K562 (cell line): ENCODE measurements around the gene U2AF1L4. TPM values are rescaled to one million over a fixed set of nuclear protein-coding genes. Genes with fewer than 3 reads are reported as not detected.

Source experiments
- ATAC-seq: fragments of 200-7000 bp; cut with Tn5 transposase; 3 replicates; pipeline ENCODE4 v1.9.1; 2020; ENCODE audit warnings: moderate library complexity
- BruUV-seq: library from RNA; stranded (reverse); fragments of 400-500 nt; replicated peaks from 2 replicates; lab custom pipeline; 2021; lab: Mats Ljungman, UMichigan
- CTCF ChIA-PET: fragments of 300-600 bp; formaldehyde crosslinking; extraction: SDS; loops from one replicate; lab custom pipeline; 2021; ENCODE audit warnings: low intra/inter-chr PET ratio; lab: Yijun Ruan, JAX
- POLR2A ChIA-PET: fragments of 300-600, 350-650 bp; sonication (Branson Sonifier 250); formaldehyde crosslinking; extraction: SDS; loops from one replicate; lab custom pipeline; 2021; ENCODE audit warnings: antibody characterized with exemption, inconsistent platforms; lab: Yijun Ruan, JAX
- DNase-seq, 4 experiments: peaks; one replicate each; pipeline versions ENCODE4 v3.0.0 to v3.0.0-alpha.2; 2011 to 2018; ENCODE audit warnings: low spot score in 3 of 4, mixed read lengths in 3 of 4; ENCODE audit errors: extremely low read depth in 1 of 4
- FAIRE-seq: peaks from 2 replicates; lab custom pipeline; 2011; peaks lifted over from hg19 to GRCh38; lab: Jason Lieb, UNC
- H2AFZ ChIP-seq: 2 replicates; pipeline ENCODE4 v1.6.0; 2011; ENCODE audit warnings: low read depth, low read length, control low read depth, inconsistent platforms
- H3K27ac ChIP-seq: fragments of 200-600 bp; 3 replicates; pipeline ENCODE4 v1.8.0; 2011; ENCODE audit warnings: low read depth, mild to moderate bottlenecking, control low read depth, inconsistent platforms, low read length, moderate library complexity, mixed read lengths; ENCODE audit errors: extremely low read depth
- H3K27me3 ChIP-seq, 2 experiments: fragments of 300-600 bp in 1 of 2; 2 replicates in 1 of 2; 3 replicates in 1 of 2; pipeline versions ENCODE4 v1.6.0 to v1.8.0; 2011; ENCODE audit warnings: inconsistent platforms in 2 of 2, low read length in 2 of 2, mild to moderate bottlenecking in 1 of 2, mixed read lengths in 1 of 2, moderate library complexity in 1 of 2; ENCODE audit not compliant: control insufficient read depth in 2 of 2, insufficient read depth in 2 of 2
- H3K36me3 ChIP-seq: fragments of 300-600 bp; 3 replicates; pipeline ENCODE4 v1.8.0; 2011; ENCODE audit warnings: mild to moderate bottlenecking, low read length, inconsistent platforms; ENCODE audit not compliant: control insufficient read depth, insufficient read depth
- H3K4me1 ChIP-seq, 2 experiments: fragments of 200-600 bp in 1 of 2; replicated peaks in 1 of 2; 2 replicates in 1 of 2; 3 replicates in 1 of 2; pipeline versions ENCODE4 v1.5.1 to v1.8.0; 2011; ENCODE audit warnings: inconsistent platforms in 2 of 2, low read length in 2 of 2, mild to moderate bottlenecking in 1 of 2, mixed read lengths in 1 of 2, moderate library complexity in 1 of 2; ENCODE audit not compliant: control insufficient read depth in 2 of 2, insufficient read depth in 2 of 2
- H3K4me2 ChIP-seq: 2 replicates; pipeline ENCODE4 v1.6.1; 2011; ENCODE audit warnings: low read length, control low read depth, inconsistent platforms, mixed read lengths; ENCODE audit not compliant: insufficient read depth
- H3K4me3 ChIP-seq: fragments of 200-600 bp; sonication (generic), shearing (Covaris generic); 2 replicates; pipeline ENCODE4 v1.5.1; 2016; ENCODE audit warnings: control low read depth, inconsistent platforms
- H3K79me2 ChIP-seq: fragments of 200-600 bp; 3 replicates; pipeline ENCODE4 v1.8.0; 2011; ENCODE audit warnings: low read length, inconsistent platforms; ENCODE audit not compliant: control insufficient read depth, insufficient read depth
- H3K9ac ChIP-seq, 2 experiments: 2 replicates each; pipeline versions ENCODE4 v1.6.0 to v1.6.1; 2011; ENCODE audit warnings: low read depth in 2 of 2, low read length in 2 of 2, control low read depth in 1 of 2, inconsistent platforms in 1 of 2, mild to moderate bottlenecking in 1 of 2, mixed read lengths in 1 of 2; ENCODE audit not compliant: insufficient read depth in 1 of 2
- H3K9me1 ChIP-seq: one replicate; pipeline ENCODE4 v1.6.0; 2011; ENCODE audit warnings: inconsistent platforms, mild to moderate bottlenecking, low read length, moderate library complexity; ENCODE audit not compliant: control insufficient read depth, insufficient read depth
- H3K9me3 ChIP-seq: replicated peaks from 2 replicates; pipeline ENCODE4 v1.5.1; 2011; ENCODE audit warnings: low read depth, low read length, inconsistent platforms; ENCODE audit not compliant: control insufficient read depth, insufficient read depth
- H4K20me1 ChIP-seq: replicated peaks from 2 replicates; pipeline ENCODE4 v1.6.1; 2011; ENCODE audit warnings: low read length, inconsistent platforms, mixed read lengths; ENCODE audit not compliant: control insufficient read depth, insufficient read depth
- IFI16 ChIP-seq: fragments of 250-450 bp; sonication (Bioruptor Pico); IDR thresholded peaks from 2 replicates; pipeline ENCODE4 v2.1.2; 2022; ENCODE audit warnings: mild to moderate bottlenecking, inconsistent platforms
- SREBF2 ChIP-seq: sonication (generic); formaldehyde crosslinking; IDR thresholded peaks from 2 replicates; pipeline ENCODE4 v1.4.0; 2020; ENCODE audit warnings: mild to moderate bottlenecking, missing genetic modification reagents
- TAF9B ChIP-seq: fragments of 450-650 bp; IDR thresholded peaks from 2 replicates; pipeline ENCODE4 v1.6.1; 2018; ENCODE audit warnings: mild to moderate bottlenecking; ENCODE audit not compliant: partially characterized antibody
- ZBTB7A ChIP-seq: IDR thresholded peaks from 2 replicates; pipeline ENCODE4 v1.6.1; 2011; ENCODE audit warnings: low read depth, mild to moderate bottlenecking, low read length, moderate library complexity, borderline replicate concordance; ENCODE audit not compliant: control insufficient read depth
- ZFPM2 ChIP-seq: fragments of 250-450 bp; sonication (Bioruptor Pico); IDR thresholded peaks from 2 replicates; pipeline ENCODE4 v1.5.1; 2022; ENCODE audit warnings: mild to moderate bottlenecking
- WGBS: fragments of 100-300 bp; shearing (Covaris generic); methylation state at CpG from one replicate; pipeline ENCODE4 v1.1.6; 2016; ENCODE audit warnings: low coverage, mixed read lengths; ENCODE audit not compliant: insufficient coverage; ENCODE audit errors: missing lambda C conversion rate; 5-methylcytosine and 5-hydroxymethylcytosine counted together
- in situ Hi-C: fragments of 300-500 bp; cut with MboI; formaldehyde crosslinking; loops from 4 replicates; pipeline ENCODE4 v1.15.0; 2018; ENCODE audit warnings: inconsistent platforms, mixed read lengths
- intact Hi-C: fragments of 100-400 bp; cut with micrococcal nuclease; formaldehyde crosslinking; loops from 2 replicates; pipeline ENCODE4 v1.14.2; 2022
- polyA plus RNA-seq, 8 experiments: library from polyadenylated mRNA; depleted of rRNA in 4 of 8; stranded (reverse) in 5 of 8; unstranded in 3 of 8; fragments of >200 nt; fragmentation: Nextera tagmentation in 2 of 8; fragmentation: Illumina TruSeq in 1 of 8; extraction: Ambion mirVana in 2 of 8; extraction: Trizol in 1 of 8; gene quantifications; 2 replicates each; pipeline versions ENCODE4 v1.2.1 to v1.2.3, GENCODE V29; 2011 to 2014; ENCODE audit warnings: inconsistent platforms in 1 of 8, missing spikeins in 1 of 8
- total RNA-seq, 7 experiments: library from RNA; depleted of rRNA in 6 of 7; stranded (reverse); fragments of >200 nt in 6 of 7; fragmentation: Illumina TruSeq in 2 of 7; extraction: Trizol in 2 of 7; gene quantifications; 2 replicates each; pipeline versions ENCODE4 v1.2.1 to v1.2.3, GENCODE V29; 2011 to 2021; ENCODE audit warnings: low replicate concordance in 1 of 7
- TF ChIP-seq, protein P1 (sequence below): fragments of 450-650 bp; formaldehyde crosslinking; IDR thresholded peaks from 2 replicates; pipeline ENCODE4 v1.4.0; 2020; ENCODE audit warnings: mild to moderate bottlenecking, moderate library complexity
- TF ChIP-seq, protein P2 (sequence below): sonication (generic); formaldehyde crosslinking; IDR thresholded peaks from 2 replicates; pipeline ENCODE4 v1.9.0; 2022; ENCODE audit warnings: mild to moderate bottlenecking, missing genetic modification reagents

U2AF1L4 gene
- total and polyA plus RNA-seq, 9 of the 15 experiments (the other 6 are each of a cell fraction or from before 2014, with no cell fraction given), result 8.4 to 19.5 (median 12.6) TPM

DNA sequence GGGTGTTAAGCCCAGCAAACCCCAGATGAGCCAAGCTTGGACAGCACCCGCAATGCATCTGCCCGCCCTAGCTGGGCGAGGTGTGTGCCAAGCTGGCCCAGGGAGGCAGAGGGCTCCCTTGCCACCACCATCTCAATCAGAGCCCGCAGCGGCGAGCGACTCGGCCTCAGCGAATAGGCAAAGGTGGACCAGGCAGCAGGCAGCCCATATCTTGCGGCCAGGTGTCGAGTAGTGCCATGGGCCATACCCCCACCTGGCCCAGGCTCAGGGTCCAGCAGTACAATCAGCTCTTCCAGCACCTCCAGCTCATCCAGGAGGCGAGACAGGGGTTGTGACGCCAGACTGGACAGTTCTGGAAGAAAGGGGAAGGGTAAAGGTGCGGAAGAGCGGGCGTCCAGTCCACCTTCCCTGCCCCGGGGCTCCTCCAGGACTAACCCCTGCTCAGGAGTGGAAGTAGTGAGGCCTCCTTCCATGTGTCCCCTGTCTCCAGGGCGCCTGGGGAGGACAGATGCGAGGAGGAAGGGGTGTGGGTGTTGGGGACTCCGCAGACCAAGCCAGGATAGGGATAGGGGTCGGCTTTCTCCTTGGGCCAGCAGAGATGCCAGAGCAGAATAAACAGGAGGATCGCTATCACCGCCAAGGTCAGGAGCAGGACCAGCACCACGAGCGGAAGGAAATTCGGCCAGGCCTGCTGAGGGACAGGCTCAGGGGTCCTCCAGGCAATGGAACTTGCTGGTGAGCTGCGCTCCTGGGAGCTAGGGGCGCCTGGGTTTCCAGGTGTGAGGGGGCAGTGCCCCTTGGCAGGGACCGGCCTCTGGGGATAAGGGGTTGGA lies 5.7 kb downstream of the U2AF1L4 start (continued):
- TF ChIP-seq, protein P1, sequence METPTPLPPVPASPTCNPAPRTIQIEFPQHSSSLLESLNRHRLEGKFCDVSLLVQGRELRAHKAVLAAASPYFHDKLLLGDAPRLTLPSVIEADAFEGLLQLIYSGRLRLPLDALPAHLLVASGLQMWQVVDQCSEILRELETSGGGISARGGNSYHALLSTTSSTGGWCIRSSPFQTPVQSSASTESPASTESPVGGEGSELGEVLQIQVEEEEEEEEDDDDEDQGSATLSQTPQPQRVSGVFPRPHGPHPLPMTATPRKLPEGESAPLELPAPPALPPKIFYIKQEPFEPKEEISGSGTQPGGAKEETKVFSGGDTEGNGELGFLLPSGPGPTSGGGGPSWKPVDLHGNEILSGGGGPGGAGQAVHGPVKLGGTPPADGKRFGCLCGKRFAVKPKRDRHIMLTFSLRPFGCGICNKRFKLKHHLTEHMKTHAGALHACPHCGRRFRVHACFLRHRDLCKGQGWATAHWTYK (CRISPR knock-in tag), result no peak
- TF ChIP-seq TAF9B (no peak), SREBF2 (CRISPR knock-in tag) (no peak), IFI16 (CRISPR knock-in tag) (no peak)
- TF ChIP-seq, all 486 proteins: peak for 7

- Histone ChIP-seq H4K20me1 (no peaks in the 10 kb centered on the region), H3K4me2 (no peak overlapping the region), H3K36me3 (peaks cover 67% of the 10 kb centered on the region; the same call in 2 of the 3 replicates), H3K4me1 (peaks cover 16 to 44% of the 10 kb centered on the region in 2 experiments; a peak in 4 of 5 replicates), H3K27me3 (no peaks in the 10 kb centered on the region)
- FAIRE-seq, result no peak
- POLR2A ChIA-PET, result interaction anchor here (2.3 to 2.7 kb wide), 2 partner anchors 11 to 14 kb away, joined by 18 to 19 read pairs; no protein-coding TSS in a partner anchor
- TF ChIP-seq, protein P2, sequence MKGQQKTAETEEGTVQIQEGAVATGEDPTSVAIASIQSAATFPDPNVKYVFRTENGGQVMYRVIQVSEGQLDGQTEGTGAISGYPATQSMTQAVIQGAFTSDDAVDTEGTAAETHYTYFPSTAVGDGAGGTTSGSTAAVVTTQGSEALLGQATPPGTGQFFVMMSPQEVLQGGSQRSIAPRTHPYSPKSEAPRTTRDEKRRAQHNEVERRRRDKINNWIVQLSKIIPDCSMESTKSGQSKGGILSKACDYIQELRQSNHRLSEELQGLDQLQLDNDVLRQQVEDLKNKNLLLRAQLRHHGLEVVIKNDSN, result 0 out of 2 replicates have a peak, but pooled peaks have one; percentile 1
- TF ChIP-seq ZFPM2 (CRISPR knock-in tag) (no peak), ZBTB7A (0 out of 2 replicates have a peak, but pooled peaks have one; percentile 7)
- TF ChIP-seq, all 486 proteins: peak for 2
- Histone ChIP-seq H3K9me1 (no peaks in the 10 kb centered on the region), H3K9me3 (no peaks in the 10 kb centered on the region), H2AFZ (no peak overlapping the region), H3K79me2 (no peaks in the 10 kb centered on the region; the same call in 2 of the 3 replicates), H3K9ac (no peak overlapping the region), H3K4me3 (no peak overlapping the region), H3K27ac (no peak overlapping the region)
- BruUV-seq, result no TSS peak
- in situ Hi-C loops, result no loop called here
- no peak for ATAC-seq
- intact Hi-C loops, result no loop called here
- DNase-seq, result no peak
- CTCF ChIA-PET, result no interaction called here
- 83% methylated on average over 2 of the region's 2 CpGs for WGBS
Measured at GRCh38 chr19:35738887-35739229, 6.4 kb downstream of the U2AF1L4 start.
